PC-9 (cell line): Measurements from ENCODE around the gene ARNT2.

ENCODE experiments used
- EZH2 ChIP-seq: fragments of 200-600 bp; sonication (generic); IDR thresholded peaks from 2 replicates; pipeline ENCODE4 v1.8.0; 2017; ENCODE audit warnings: antibody characterized with exemption, low read depth
- TF ChIP-seq, protein P1 (sequence below): fragments of 200-600 bp; sonication (generic); conservative IDR thresholded peaks from 2 replicates; pipeline ENCODE4 v1.6.1; 2017; ENCODE audit warnings: mixed run types, antibody characterized with exemption, mild to moderate bottlenecking, moderate library complexity

DNA sequence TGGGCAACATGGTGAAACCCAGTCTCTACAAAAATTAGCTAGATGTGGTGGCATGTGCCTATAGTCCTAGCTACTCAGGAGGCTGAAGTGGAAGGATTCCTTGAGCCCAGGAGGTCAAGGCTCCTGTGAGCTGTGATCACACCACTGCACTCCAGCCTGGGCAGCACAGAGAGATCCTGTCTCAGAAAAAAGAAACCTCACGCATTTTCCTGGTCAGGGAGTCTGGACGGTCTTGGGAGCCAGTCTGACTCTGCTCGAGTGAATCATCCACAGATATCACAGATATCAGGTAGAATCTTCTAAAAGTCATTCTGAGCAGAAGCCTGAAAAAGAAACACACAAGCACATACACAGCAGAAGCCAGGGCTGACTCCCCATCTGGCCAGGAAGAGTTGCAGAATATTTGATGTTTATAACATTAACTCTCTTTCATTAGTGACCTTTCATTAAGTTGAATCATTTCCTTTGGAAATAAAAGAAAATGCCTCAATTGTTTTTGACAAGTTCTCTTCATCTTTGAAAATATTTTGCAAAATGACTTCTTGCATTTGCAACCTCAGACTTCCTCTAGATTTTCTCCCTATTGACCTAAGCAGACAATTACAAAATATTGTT lies 234.5 kb downstream of the ARNT2 start:
- TF ChIP-seq, protein P1, sequence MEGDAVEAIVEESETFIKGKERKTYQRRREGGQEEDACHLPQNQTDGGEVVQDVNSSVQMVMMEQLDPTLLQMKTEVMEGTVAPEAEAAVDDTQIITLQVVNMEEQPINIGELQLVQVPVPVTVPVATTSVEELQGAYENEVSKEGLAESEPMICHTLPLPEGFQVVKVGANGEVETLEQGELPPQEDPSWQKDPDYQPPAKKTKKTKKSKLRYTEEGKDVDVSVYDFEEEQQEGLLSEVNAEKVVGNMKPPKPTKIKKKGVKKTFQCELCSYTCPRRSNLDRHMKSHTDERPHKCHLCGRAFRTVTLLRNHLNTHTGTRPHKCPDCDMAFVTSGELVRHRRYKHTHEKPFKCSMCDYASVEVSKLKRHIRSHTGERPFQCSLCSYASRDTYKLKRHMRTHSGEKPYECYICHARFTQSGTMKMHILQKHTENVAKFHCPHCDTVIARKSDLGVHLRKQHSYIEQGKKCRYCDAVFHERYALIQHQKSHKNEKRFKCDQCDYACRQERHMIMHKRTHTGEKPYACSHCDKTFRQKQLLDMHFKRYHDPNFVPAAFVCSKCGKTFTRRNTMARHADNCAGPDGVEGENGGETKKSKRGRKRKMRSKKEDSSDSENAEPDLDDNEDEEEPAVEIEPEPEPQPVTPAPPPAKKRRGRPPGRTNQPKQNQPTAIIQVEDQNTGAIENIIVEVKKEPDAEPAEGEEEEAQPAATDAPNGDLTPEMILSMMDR = no peak
- TF ChIP-seq EZH2 = no peak
